Mucosa of descending colon (tissue), 3 donors: Measurements from ENCODE around the gene PTGIS. TPM values are rescaled to one million over a fixed set of nuclear protein-coding genes. Genes with fewer than 3 reads are reported as not detected.

Source experiments
- ATAC-seq: fragments of 200-7000 bp; cut with Tn5 transposase; one replicate; pipeline ENCODE4 v1.9.1; 2020; ENCODE audit warnings: mild to moderate bottlenecking, moderate library complexity
- DNase-seq, 3 donors: peaks; one replicate each; pipeline ENCODE4 v3.0.0-alpha.2; 2020
- H3K36me3 ChIP-seq: fragments of 200-600 bp; one replicate; pipeline ENCODE4 v1.8.0; 2021; ENCODE audit warnings: low read depth, mild to moderate bottlenecking
- H3K4me1 ChIP-seq: fragments of 200-600 bp; one replicate; pipeline ENCODE4 v1.8.0; 2021; ENCODE audit warnings: low read depth, mild to moderate bottlenecking
- H3K4me3 ChIP-seq: fragments of 200-600 bp; one replicate; pipeline ENCODE4 v1.8.0; 2021; ENCODE audit warnings: mild to moderate bottlenecking
- H3K9me3 ChIP-seq: fragments of 200-600 bp; one replicate; pipeline ENCODE4 v1.8.0; 2021; ENCODE audit warnings: mild to moderate bottlenecking
- CTCF ChIP-seq: fragments of 200-600 bp; IDR thresholded peaks from one replicate; pipeline ENCODE4 v1.8.0; 2022; ENCODE audit warnings: antibody characterized with exemption, mild to moderate bottlenecking
- intact Hi-C, 2 donors: fragments of 100-400 bp; cut with DNase I in 1 of 2; cut with micrococcal nuclease in 1 of 2; formaldehyde crosslinking; loops; one replicate each; pipeline versions ENCODE4 v1.11.0 to v1.11.1; 2022; cut with DNase I, micrococcal nuclease
- total RNA-seq, 3 donors: library from RNA; stranded (reverse); fragmentation: NEBNext Ultra II Directional in 2 of 3; extraction: Animal tissue kit (Norgen Biotek cat#: 25700) in 2 of 3; gene quantifications; one replicate each; pipeline versions ENCODE4 v1.2.1 to v1.2.4, GENCODE V29; 2021 to 2023
- donor health status: DM: no; HTN: no; CAD: no; lungs with moderate emphysema.
- donor health status: DM: no; HTN: no; CAD: no.
- donor health status: DM: no; HTN: yes; CAD: no.

The PTGIS gene
- total RNA-seq, 3 donors from 2014 or later: 3.8 to 45.8 (median 12.3) TPM

DNA sequence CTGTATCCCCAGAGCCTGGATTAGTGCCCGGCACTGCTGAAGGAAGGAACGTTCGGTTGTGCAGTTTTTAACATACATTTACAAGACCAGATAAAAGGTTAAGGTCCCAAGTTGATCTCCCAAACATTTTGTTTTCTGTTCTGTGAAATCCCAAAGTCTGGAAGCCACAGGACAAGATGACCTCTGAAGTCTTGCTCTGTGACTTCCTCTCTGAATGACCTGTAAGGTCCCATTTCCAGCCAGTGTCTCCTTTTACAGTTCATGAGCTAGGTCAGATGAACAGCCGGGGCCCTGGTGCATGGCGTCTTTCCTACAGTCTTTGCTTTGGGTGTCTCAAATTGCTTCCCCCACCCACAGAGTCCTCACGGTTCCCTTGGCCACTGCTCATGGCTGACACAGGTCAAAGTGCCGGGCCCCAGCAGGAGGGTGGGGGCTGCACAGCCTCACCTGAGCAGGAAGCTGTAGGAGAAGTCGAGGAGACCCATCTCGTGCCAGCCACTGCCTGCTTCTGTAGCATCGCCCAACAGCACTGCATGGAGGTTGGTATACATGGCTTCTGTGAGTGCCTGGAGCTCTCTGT lies 24.0 kb downstream of the PTGIS start:
- no peak for TF ChIP-seq CTCF
- no peaks in the 10 kb centered on the region for H3K4me1 ChIP-seq
- no peaks in the 10 kb centered on the region for H3K9me3 ChIP-seq
- no peak for DNase-seq
- no peak for ATAC-seq
- no peak overlapping the region for H3K4me3 ChIP-seq
- H3K36me3 ChIP-seq: no peaks in the 10 kb centered on the region
- intact Hi-C loops: loop anchor here (5.0 kb wide), 1 partner anchor 63 kb away; no protein-coding TSS in a partner anchor

GRCh38 chr20:49543071-49543857 lies 24.7 kb downstream of the PTGIS start:
- Histone ChIP-seq H3K9me3 (no peaks in the 10 kb centered on the region), H3K4me3 (no peak overlapping the region), H3K36me3 (no peaks in the 10 kb centered on the region), H3K4me1 (no peaks in the 10 kb centered on the region)
- no peak for DNase-seq
- no peak for ATAC-seq
- intact Hi-C loops: loop anchor here (5.0 kb wide), 1 partner anchor 64 kb away; no protein-coding TSS in a partner anchor
- TF ChIP-seq CTCF: no peak

- no peaks in the 10 kb centered on the region for H3K4me1 ChIP-seq
- no peaks in the 10 kb centered on the region for H3K9me3 ChIP-seq
- no peaks in the 10 kb centered on the region for H3K36me3 ChIP-seq
- no peak for TF ChIP-seq CTCF
- no peak overlapping the region for H3K4me3 ChIP-seq
- intact Hi-C loops: loop anchor here (5.0 kb wide), 1 partner anchor 65 kb away; no protein-coding TSS in a partner anchor
- DNase-seq (no peak), ATAC-seq (no peak)
These were observed 25.4 kb downstream of the PTGIS start for GRCh38 chr20:49542514-49542991.

- Histone ChIP-seq H3K36me3 (no peaks in the 10 kb centered on the region), H3K9me3 (no peaks in the 10 kb centered on the region), H3K4me3 (no peak overlapping the region), H3K4me1 (no peaks in the 10 kb centered on the region)
- ATAC-seq (peak; percentile 87), DNase-seq (peak in 2 of 3 donors; percentile 76)
- intact Hi-C loops: loop anchor here (5.0 kb wide), 1 partner anchor 65 kb away; no protein-coding TSS in a partner anchor
- peak; percentile 69 for TF ChIP-seq CTCF
These were observed 26.0 kb downstream of the PTGIS start for GRCh38 chr20:49541733-49542513.

GRCh38 chr20:49540687-49541435 lies 27.1 kb downstream of the PTGIS start:
- Histone ChIP-seq H3K36me3 (no peaks in the 10 kb centered on the region), H3K9me3 (no peaks in the 10 kb centered on the region), H3K4me3 (no peak overlapping the region), H3K4me1 (no peaks in the 10 kb centered on the region)
- TF ChIP-seq CTCF: no peak
- intact Hi-C loops: loop anchor here (5.0 kb wide), 1 partner anchor 66 kb away; no protein-coding TSS in a partner anchor
- ATAC-seq: no peak
- no peak for DNase-seq
